Epithelial cell of esophagus (primary cell): ENCODE data around the gene SCG5.

Experiments
- DNase-seq: peaks from one replicate; pipeline ENCODE4 v3.0.0; 2010; ENCODE audit warnings: low read depth
- H3K4me3 ChIP-seq: 2 replicates; pipeline ENCODE4 v1.5.1; 2011; ENCODE audit warnings: mild to moderate bottlenecking, low read length, control low read depth
- TF ChIP-seq, protein P1 (sequence below): IDR thresholded peaks from 2 replicates; pipeline ENCODE4 v1.5.1; 2011; ENCODE audit warnings: low read depth, mild to moderate bottlenecking, low read length, control low read depth, inconsistent platforms; ENCODE audit not compliant: insufficient read depth; ENCODE audit errors: missing control alignments

SCG5 gene

DNA sequence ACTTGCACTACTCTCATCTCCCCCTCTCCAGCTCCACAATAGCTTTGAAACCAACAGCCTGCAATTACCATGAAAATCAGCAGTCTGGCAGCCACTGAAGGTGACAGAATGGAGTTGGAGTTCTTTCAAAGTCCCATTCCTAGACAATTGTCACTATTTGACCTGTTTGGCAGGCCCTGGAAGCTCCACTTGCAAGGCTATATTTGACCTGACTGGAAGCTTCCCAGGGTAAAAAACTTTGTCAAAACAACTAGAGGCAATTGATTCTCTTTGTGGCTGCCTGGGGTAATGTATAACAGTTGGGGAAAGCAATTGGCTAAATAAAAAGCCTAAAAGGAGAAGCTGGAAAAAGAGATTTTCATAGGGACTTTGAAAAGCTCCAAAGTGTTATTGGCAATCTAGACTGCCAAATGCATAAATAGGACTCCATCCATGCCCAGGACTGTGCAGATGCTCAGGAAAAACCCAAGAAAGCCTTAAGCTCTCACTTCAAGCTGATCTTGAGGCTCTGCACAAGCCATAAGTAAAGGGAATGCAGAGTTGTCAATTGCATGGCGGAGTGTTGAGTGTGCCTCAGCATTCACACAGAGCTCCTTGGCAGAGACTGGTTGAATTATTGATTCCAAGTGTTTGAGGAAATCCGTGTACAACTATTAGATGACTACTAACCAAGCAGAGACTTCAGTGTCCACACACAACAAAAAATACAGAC lies 94.6 kb downstream of the SCG5 start:
- DNase-seq = no peak
- TF ChIP-seq, protein P1, sequence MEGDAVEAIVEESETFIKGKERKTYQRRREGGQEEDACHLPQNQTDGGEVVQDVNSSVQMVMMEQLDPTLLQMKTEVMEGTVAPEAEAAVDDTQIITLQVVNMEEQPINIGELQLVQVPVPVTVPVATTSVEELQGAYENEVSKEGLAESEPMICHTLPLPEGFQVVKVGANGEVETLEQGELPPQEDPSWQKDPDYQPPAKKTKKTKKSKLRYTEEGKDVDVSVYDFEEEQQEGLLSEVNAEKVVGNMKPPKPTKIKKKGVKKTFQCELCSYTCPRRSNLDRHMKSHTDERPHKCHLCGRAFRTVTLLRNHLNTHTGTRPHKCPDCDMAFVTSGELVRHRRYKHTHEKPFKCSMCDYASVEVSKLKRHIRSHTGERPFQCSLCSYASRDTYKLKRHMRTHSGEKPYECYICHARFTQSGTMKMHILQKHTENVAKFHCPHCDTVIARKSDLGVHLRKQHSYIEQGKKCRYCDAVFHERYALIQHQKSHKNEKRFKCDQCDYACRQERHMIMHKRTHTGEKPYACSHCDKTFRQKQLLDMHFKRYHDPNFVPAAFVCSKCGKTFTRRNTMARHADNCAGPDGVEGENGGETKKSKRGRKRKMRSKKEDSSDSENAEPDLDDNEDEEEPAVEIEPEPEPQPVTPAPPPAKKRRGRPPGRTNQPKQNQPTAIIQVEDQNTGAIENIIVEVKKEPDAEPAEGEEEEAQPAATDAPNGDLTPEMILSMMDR = no peak
- no peak overlapping the region for H3K4me3 ChIP-seq

DNA sequence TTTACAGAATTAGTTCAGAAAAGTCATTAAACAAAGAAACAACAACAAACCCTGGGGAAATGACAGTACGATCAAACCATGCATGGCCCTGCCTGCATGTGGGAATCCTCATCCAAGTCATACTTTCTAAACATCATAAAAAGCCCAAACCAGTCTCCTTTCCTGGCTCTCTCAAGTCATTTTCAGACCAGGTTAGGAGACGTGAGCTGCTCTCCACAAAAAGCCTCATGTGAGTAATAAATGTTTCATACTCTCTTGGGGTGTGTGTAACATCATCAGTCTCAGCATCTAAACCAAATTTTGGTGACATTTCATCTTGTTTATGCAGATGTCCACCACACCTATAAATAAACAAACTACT lies 95.2 kb downstream of the SCG5 start:
- TF ChIP-seq, protein P1 = no peak
- H3K4me3 ChIP-seq = no peak overlapping the region
- no peak for DNase-seq

GRCh38 chr15:32737304-32737703 lies 95.8 kb downstream of the SCG5 start:
- TF ChIP-seq, protein P1 = no peak
- no peak overlapping the region for H3K4me3 ChIP-seq
- no peak for DNase-seq

DNA sequence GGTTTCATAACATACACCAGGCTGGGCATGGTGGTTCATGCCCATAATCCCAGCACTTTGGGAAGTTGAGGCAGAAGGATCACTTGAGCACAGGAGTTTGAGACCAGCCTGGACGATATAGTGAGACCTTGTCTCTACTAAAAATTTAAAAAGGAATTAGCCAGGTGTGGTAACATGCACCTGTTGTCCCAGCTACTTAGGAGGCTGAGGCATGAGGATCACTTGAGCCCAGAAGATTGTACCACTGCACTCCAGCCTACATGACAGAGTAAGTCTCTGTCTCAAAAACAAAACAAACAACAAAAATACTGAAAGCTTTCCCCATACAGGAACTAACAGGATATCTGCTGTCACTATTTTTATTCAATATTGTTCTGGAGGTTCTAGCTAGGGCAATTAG lies 97.2 kb downstream of the SCG5 start:
- TF ChIP-seq, protein P1 = no peak
- no peak for DNase-seq
- H3K4me3 ChIP-seq = no peak overlapping the region

DNA sequence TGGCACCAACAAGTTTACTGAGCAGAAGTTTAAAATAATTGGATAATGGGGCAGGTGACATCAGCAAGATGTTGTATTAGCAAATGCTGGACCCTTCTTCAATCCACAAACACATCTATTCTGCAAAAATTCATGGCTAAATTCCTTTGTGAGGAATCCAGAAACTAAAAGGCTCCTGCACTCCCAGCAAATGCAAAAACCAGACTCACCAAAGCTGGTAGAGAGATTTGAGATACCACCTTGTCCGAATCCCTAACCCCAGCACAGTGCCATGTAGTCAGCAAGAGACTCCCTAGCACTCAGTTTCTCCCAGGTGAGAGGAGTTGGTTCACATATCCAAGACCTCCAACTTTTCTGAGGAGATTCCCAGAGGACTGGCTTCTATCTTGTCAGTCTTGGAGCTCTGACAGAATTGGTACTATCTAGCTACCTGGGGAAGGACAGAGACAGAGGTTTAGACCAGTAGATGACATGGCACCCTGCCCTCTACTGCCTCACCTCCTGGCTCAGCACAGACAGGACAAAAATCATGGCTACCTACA lies 98.1 kb downstream of the SCG5 start:
- TF ChIP-seq, protein P1 = no peak
- H3K4me3 ChIP-seq = no peak overlapping the region
- DNase-seq = no peak

GRCh38 chr15:32743411-32744140 lies 102.1 kb downstream of the SCG5 start:
- DNase-seq = peak; percentile 59
- TF ChIP-seq, protein P1 = no peak

More at GRCh38 chr15:32743411-32744140, 102.1 kb downstream of the SCG5 start:
- H3K4me3 ChIP-seq = no peak overlapping the region
